ENCODE data around the gene TGIF2. TPM values are rescaled to one million over a fixed set of nuclear protein-coding genes. Genes with fewer than 3 reads are reported as not detected.

Gene TGIF2
- total and polyA plus RNA-seq, 2 of the 8 experiments (the other 6 are each of a cell fraction or from before 2014, with no cell fraction given): 49.7 to 76.7 TPM

DNA sequence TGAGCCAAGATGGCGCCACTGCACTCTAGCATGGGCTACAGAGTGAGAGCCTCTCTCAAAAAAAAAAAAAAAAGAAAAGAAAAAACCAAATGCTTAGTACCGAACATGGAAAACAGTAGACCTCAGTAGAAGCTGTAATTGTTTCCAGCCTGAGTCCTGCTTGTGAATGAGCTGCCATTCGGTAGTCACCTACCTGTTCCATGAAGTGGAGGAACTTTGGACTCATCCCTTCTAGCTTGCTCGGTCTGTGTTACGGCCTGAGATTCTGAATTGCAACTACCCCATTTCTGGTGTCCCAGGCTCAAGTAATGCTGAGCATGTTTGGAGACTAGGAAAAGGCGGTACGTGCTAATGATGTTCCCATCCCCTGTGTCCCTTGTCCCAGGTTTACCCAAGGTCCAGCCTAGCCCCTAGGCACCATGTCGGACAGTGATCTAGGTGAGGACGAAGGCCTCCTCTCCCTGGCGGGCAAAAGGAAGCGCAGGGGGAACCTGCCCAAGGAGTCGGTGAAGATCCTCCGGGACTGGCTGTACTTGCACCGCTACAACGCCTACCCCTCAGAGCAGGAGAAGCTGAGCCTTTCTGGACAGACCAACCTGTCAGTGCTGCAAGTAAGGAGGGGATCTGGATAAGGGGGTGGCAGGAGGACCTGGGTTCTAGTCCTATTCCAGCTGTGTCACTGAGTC lies 5.1 kb downstream of the TGIF2 start (continued):
- TF ChIP-seq, protein P1, sequence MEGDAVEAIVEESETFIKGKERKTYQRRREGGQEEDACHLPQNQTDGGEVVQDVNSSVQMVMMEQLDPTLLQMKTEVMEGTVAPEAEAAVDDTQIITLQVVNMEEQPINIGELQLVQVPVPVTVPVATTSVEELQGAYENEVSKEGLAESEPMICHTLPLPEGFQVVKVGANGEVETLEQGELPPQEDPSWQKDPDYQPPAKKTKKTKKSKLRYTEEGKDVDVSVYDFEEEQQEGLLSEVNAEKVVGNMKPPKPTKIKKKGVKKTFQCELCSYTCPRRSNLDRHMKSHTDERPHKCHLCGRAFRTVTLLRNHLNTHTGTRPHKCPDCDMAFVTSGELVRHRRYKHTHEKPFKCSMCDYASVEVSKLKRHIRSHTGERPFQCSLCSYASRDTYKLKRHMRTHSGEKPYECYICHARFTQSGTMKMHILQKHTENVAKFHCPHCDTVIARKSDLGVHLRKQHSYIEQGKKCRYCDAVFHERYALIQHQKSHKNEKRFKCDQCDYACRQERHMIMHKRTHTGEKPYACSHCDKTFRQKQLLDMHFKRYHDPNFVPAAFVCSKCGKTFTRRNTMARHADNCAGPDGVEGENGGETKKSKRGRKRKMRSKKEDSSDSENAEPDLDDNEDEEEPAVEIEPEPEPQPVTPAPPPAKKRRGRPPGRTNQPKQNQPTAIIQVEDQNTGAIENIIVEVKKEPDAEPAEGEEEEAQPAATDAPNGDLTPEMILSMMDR (IDR thresholded peaks at IDR 0.05; ENCODE audit: control extremely low read depth in 1 of 3, insufficient read depth in 1 of 3, low read depth in 1 of 3, low read length in 3 of 3): no peak
- TF ChIP-seq TEAD4 (IDR thresholded peaks at IDR 0.05; ENCODE audit: low read depth, low read length): no peak
